ENCODE results near the gene ADCYAP1.

ADCYAP1 gene

DNA sequence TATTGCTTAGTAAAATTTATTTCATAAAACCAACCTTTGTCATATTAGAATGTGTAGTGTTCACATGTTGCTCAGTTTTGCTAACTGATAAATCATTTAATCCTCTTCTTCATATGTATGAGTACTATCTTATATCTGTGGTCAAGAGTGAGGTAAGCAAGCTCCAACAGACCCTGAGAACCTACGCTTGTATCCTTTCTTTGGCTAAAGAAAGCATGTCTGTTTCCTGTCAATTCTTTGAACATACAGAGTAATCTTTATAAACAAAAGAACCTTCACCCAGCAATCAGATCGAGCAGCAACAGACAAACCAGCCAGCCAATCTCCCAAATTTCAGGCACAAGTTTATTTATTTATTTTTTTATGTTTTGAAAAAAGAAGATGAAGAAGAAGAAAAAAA, 6.4 kb downstream of the ADCYAP1 start:
- DNase-seq = no peak

DNA sequence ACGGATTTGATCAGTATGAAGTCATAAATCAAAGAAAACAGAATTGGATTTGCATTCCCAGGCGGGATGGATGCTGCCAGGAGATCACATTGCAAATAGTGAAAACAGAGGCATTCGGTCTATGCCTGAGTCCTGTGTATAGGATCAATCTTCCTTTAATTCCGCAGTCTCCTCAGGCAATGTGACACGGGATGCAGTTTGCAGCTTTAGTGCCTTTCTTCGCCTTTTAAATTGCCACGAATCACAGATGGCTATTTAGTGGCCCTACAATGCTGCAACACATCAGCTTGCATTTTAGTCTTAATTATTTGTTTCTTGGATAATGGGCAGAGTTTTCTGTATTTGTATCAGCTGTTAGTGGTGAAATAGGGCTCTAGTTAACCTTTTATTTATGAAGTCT, 6.8 kb downstream of the ADCYAP1 start:
- no peak for DNase-seq

DNA sequence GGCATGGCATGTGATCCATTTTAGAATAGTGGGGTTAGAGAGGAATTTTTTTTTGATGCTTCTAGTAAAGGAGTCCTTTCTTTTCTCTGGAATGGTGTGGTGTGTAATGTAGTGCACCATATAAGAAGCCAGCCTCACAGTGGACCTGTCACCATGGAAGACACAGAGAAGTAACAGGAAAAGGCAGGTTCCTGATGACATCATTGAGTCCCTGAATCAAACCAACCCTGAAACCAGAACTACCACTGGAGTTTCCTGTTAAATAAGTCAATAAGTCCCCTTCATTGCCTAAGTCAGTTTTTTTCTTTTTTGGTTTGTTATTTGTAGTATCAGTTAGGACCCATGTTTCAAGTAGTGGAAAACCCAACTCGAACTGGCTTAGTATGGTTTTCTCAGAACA, 11.9 kb downstream of the ADCYAP1 start:
- DNase-seq = no peak

DNA sequence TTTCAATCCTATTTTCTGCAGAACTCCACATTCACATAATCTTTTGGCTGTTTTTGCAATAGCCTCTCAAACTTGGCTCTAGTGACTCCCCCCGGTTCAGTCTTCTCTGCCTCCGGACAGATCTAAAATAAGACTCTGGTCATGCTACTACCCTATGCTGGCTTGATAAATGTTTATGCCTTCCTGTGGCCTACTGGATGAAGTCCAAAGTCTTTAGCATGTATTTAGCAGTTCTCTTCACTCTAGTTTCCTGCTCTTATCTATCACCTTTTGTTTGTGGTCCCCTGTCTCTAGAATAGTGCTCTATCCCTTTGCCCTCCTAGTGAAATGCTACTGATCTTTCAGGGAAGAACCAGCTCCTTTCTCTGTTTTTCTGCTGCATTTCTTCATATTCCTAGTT, 14.4 kb downstream of the ADCYAP1 start:
- no peak for DNase-seq

DNA sequence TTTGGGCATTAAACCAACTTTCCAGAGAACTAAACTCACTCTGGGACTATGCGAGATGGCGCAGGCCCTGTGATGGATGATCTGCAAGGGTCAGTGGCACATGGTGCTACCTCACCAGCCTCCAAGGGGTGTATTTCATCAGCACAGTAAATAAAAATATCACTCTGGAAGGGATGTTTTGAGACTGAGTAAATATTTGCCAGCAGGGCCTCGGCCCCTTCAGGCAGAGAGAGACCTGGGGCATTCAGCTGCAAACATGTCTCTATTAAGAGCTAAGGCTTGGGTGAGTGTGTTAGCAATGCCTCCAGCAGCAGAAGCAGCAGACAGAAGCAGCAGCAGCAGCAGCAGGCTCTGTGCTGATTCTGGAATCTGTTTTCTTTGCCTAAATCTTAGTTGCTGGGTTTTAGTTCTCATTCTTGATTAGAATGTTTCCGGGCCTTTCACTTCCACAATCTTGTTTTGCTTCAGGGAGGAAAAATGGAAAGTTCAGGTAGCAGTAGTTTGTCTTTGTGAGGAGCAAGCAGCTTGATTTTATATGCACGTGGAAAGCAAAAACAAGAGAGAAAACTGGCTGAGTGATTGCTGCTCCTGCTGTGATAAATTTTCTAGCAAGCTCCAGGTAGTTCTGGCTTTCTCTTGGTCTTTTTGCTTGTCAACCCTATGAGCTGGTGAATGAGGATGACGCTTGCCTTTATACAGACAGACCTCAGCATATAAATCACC, 18.6 kb downstream of the ADCYAP1 start:
- DNase-seq = no peak

DNA sequence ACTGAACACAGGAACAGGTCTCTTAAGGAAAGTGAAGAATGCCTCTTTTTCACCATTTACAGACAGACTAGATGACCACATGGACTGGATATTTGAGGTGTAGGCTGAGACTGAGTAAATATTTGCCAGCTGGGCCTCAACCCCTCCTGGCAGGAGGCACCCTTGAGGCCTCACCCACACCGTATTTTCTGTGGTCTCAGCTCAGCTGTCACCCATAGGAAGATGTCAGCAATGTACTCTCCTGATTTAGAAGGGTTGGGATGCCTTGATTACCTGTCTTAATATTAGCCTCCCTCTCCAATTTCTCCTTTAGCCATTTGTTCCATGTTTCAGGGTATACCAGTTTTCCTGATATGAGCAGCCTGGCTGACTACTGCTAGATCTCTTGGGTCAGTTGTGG, 20.3 kb downstream of the ADCYAP1 start:
- DNase-seq = no peak

DNA sequence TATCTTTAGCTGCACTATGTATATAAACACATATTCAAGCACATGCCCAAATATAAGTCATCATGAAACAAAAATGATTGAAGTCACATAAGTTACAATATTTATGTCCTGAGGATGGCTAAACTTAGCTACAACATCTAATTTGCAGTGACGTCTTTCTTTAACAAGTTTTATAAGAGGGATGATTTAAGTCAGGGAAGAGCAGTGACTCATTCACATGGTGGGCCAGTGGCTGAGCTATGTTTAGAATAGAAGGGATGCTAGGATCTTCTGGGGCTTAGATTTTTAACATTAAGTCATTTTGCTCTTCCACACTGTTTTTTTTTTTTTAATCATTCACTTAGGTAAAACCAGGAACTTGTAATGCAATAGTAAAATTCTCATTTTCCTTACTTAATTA, 22.3 kb downstream of the ADCYAP1 start:
- DNase-seq = no peak

DNA sequence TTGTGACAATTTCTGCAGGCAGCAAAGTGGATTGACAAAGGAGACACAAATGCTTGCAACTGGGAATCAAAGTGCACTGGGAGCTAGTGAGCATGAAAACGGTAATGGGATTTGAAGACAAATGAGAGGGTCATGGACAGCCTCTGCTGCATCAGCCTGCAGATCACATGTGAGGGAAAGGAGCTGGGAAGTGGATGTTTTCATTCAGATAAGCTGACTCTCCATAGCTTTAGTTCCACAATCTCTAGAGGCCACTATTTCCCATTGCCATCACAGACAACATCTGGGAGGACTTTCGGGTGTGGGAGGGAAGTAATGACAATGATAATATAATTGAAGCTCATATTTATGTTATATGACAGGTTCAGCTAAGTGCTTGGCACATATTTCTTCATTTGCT, 28.4 kb downstream of the ADCYAP1 start:
- DNase-seq = no peak

DNA sequence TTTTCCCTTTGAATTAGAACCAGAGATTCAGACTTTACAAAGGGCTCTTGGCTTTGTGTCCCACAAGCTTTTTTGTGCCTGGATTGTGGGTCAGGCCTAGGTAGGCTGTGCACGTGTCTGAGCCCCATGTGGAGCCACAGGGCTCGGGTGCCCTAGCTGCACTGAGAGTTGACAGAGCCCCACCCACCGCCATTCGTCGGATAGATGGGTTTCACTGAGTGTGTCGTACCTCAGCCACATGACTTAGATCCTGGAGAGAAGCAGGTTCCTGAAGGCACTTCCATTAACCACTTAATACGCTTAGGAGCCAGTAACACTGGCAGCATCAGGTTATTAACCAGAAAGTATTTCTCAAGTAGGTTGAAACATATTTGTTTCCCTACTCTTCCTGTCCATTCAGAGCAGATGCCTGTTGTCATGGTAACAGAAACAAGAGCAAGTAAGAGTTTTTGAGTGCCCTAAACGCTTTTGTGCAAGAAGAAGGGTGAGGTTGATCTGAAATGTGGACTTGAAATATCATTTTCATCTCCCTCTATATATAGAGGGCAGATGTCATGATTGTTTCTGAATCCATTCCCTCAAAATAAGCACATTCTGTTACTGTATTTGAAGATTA, 30.0 kb downstream of the ADCYAP1 start:
- no peak for DNase-seq

DNA sequence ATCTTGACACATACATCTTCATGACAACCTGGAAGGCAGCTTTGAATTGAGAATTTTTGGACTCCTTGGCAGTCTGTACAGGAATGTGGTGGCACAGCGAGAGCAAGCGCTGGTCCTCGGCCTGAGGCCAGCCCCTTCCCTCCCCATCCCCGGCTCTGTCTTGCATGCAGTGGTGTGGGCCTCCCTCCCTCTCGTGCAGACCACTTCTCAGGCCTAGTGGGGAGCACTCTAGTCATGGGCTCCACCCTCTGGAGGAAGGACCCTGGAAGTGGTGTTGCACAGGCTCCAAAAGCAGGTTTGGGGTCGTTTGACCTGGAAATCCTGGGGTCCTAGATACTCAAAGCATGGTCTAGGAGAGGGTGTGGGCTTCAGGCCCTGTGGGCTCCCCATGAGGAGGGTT, 32.3 kb downstream of the ADCYAP1 start:
- no peak for DNase-seq

DNA sequence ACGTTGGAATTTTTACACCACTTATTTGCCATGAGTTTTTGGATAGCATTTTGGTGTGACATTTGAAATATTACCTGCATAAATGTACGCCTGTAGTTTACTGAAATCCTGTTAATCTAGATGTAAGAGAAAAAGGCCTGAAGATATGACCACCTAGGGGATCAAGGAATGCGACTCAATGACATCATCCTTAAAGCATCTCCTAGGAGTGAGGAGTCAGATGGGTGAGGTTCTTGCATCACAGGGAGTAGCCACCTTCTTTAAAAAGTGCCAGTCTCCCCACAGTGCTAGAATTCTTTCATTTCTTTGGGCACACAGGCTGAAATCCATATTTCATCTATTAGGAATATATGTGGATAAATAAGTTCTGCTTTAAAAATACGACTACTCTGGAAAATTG, 34.5 kb downstream of the ADCYAP1 start:
- no peak for DNase-seq

DNA sequence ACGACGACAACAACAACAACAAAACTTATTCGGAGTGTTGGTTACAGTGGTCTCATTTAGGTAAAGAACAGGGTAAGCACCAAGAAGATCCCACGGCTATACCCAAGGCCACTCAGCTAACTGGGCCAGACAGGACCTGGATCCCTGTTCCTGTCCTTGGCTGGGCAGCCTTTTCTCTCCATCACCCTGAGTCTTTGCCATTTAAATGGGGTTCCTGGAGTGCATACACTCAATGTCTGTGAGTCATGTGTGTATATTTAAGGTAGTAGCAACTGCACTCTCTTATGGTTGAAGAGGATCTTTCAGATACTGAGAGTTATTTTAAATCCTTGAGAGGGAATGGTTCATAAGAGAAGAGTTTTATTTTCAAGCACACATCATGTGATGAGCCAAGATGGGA, 35.3 kb downstream of the ADCYAP1 start:
- no peak for DNase-seq

DNA sequence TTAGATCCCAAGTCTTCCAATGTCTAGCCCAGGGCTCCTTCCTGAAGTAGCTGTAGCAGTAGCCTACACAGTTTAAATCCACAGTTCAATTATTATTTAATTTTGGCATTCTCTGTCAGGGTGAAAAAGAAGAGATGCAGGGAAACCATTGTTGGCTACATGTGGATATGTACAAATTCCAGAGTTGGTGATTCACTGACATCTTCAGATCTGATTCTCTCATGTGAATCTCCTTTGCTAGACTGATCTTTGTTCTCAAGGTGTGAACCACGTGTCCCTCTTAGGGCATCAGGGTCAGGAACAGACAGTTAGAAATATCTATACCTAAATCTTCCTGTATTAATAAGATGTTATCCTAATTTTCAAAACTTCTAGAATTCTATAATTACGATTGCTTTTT, 36.7 kb downstream of the ADCYAP1 start:
- DNase-seq = no peak

DNA sequence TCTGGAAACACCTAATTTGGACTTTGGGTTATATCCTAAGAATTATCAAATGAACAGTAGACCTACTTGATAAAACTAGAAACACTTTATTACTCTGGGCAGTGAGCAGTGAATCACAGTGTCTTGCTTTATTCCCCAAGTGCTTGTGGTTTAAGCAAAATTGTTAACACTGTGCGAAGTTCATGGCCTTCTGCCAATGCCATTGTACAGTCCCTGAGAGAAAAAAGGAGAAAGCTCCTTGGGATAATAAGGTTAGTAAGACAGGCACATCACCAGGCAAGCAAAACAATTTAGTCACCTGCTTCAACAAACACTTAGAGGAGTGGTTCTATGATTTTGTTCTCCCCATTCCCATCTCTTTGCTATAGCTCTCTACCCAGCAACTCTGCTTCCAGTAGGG, 39.8 kb downstream of the ADCYAP1 start:
- no peak for DNase-seq

DNA sequence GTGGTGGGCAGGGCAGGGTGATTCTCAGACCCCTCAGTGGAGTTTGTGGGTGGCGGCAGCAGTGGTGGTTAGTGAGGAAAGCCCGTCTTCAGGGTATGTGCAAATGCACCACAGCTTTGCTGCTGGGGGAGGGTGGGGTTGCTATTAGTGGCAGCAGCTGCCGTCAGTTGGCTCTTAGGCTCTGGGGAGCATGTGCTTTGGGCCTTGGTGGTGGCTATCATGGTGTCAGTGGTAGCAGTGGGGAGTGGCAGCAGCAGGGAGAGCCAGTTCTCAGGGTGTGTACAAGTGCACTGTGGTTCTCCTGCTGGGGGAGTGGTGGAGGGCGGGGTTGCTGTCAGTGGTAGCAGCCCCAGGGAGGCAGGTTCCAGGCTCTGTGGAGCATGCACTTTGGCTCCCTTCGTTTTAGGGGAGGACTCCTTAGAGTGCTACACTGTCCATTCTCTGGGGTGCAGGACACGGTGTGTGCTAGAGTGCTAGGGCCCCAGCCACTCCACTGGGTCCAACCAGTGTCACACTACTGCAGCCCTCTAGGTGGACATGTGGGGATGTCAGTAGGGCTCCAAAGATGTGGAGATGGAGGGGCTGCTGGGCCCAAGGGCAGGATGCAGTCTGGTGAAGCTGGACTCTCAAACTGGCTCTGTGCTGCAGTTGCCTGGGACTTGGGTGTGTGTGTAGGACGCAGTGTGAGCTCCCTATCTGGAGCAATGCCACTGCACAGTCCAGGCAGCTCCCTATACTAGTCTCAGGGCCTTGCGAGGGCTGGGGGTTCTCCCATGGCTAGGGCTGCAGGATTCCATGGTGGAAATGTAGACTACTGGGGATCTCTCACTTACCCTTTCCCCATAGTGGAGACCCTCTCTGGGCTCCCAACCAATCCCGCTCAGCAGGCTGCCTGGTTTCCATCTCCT, 45.3 kb downstream of the ADCYAP1 start:
- DNase-seq = no peak

DNA sequence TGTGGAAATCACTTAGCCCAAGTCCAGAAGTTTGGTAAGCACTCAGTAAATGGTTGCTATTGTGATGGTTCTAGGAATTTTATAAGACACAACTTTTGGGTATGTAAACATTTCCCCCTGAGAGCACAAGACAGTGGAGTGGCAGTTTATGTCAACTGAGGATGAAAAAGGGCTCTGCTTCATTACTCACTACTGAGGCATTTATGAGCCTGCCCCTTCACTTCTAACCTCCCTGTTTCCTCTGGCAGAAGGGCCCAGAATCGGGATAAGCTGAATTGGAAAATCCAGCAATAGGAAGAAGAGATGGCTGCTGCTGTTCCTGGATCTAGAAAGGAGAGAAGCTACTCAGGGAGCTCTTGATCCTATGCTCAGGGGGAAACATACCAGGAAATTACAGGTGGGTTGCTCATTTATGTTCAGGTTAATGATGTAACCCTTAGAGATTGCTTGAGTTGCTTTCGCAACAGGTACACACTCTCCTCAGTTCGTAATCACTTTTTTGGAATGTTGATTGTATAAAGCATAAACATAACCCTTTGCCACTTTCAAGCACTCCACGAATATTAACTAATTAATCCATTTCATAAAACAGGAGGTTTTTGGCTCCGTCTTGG, 46.3 kb downstream of the ADCYAP1 start:
- no peak for DNase-seq

DNA sequence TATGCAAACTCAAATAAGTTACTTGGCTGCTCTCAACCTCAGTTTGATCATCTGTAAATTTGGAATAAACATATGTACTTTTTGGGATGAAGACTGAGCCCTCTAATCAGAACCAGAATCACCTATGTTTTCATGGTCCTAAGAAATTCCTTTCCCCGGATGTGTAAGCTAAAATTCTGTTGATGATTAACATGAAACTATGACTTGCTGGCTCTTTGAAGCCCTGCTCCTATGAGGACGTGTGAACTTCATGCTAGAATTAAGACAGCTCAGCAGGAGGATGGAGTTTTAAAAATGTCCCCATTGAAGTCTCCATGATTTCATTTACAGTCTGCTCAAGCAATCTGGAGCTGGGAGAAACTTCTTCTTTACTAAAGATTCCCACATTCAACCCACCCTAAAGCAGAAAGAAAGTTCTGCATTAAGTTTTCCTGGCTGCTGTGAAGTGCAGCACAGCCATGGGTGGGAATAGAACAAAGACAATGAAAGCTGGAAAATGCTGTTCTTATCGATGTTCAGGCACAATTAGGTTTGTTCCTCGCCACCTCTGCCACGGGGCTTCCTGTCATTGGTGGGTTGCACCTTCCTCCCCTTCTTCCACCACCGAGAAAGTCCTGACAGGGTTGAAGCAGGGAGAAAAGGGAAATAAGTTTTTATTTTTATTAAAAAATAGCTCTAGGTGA, 50.9 kb downstream of the ADCYAP1 start:
- no peak for DNase-seq

DNA sequence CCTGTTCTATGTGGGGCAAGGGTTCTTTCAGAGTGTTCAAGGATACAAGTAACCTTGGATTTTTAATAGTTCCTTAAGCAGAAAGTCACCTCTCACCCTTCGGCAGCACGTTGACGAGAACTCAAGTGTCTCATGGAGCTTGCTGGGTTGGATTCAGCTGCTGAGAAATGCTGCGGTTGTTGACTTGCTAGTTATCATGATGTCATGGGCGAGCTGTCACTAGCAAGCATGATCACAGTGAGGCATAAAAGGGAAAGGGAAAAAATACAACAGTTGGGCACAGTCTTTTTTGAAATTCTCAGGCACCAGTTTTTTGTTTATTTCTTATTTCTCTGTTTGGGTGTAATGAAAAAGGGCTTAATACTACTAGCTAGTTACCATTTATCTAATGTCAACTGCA, 53.2 kb downstream of the ADCYAP1 start:
- DNase-seq = no peak

DNA sequence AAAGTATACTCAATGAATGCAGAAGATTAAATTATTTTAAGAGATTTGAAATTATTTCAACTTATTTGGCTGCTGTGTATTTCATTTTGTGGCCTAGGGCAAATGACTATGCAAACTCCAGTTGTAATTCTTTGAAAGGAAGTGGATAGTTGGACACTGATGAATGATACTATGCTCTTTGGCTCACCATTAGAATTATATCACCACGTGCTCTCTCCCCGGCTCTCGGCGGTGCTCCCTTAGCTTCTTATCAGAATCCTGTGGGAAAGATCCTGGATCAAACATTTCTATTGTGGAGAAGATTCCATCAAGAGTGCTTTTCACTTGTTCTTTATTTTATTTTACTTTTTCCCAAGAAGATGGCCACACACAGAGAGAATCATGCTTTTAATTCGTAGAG, 55.2 kb downstream of the ADCYAP1 start:
- DNase-seq = no peak

All from NCI-H526 (cell line).